Ammon's horn (tissue), 1 donor: ENCODE measurements around the gene CYP4Z1.
"Not testable (repeated sequence)": the region's sequence is repeated elsewhere in the genome, so short reads cannot be mapped to it uniquely, and the experiment has no call there.

Experiments
- DNase-seq: peaks from one replicate; pipeline ENCODE4 v3.0.0-alpha.2; 2016; ENCODE audit warnings: low spot score

Gene CYP4Z1

GRCh38 chr1:47128854-47129253 is 61.8 kb downstream of the CYP4Z1 start:
- not testable (repeated sequence) for DNase-seq

GRCh38 chr1:47129489-47130230 is 62.6 kb downstream of the CYP4Z1 start:
- DNase-seq: not testable (repeated sequence)

- not testable (repeated sequence) for DNase-seq
These were observed 65.6 kb downstream of the CYP4Z1 start for GRCh38 chr1:47132665-47133064.

GRCh38 chr1:47137198-47137597 is 70.2 kb downstream of the CYP4Z1 start, which contains the start of gene CYP4A22:
Gene CYP4A22 (plus strand): TSS chr1:47137441. CDS start chr1:47137486, 45 bp downstream.
- no peak for DNase-seq

GRCh38 chr1:47137925-47138615 is 71.0 kb downstream of the CYP4Z1 start:
- no peak for DNase-seq

GRCh38 chr1:47140358-47140757 is 73.3 kb downstream of the CYP4Z1 start:
- DNase-seq: not testable (repeated sequence)

GRCh38 chr1:47143654-47144053 is 76.6 kb downstream of the CYP4Z1 start:
- not testable (repeated sequence) for DNase-seq

- not testable (repeated sequence) for DNase-seq
These were observed 79.5 kb downstream of the CYP4Z1 start for GRCh38 chr1:47146495-47146894.

GRCh38 chr1:47147047-47147785 is 80.2 kb downstream of the CYP4Z1 start:
- no peak for DNase-seq

- DNase-seq: not testable (repeated sequence)
These were observed 82.1 kb downstream of the CYP4Z1 start for GRCh38 chr1:47149162-47149561.

- not testable (repeated sequence) for DNase-seq
These were observed 89.4 kb downstream of the CYP4Z1 start for GRCh38 chr1:47156457-47156856.

- DNase-seq: not testable (repeated sequence)
These were observed 90.9 kb downstream of the CYP4Z1 start for GRCh38 chr1:47157957-47158356.

- no peak for DNase-seq
These were observed 93.7 kb downstream of the CYP4Z1 start for GRCh38 chr1:47160716-47161115.

- DNase-seq: no peak
These were observed 94.4 kb downstream of the CYP4Z1 start for GRCh38 chr1:47161298-47162040.

GRCh38 chr1:47164552-47164951 is 97.5 kb downstream of the CYP4Z1 start:
- DNase-seq: no peak
